OCI-LY7 (cell line): ENCODE results near the gene ZNF513. TPM values are rescaled to one million over a fixed set of nuclear protein-coding genes. Genes with fewer than 3 reads are reported as not detected.

Source experiments
- Bru-seq: library from RNA; stranded (reverse); fragments of 400-500 nt; gene quantifications from one replicate; lab custom pipeline; 2021; lab: Mats Ljungman, UMichigan
- BruChase-seq, 2 experiments: library from RNA; stranded (reverse); fragments of 400-500 nt; gene quantifications; one replicate each; lab custom pipeline; 2021; lab: Mats Ljungman, UMichigan
- BruUV-seq: library from RNA; stranded (reverse); fragments of 400-500 nt; replicated peaks from 2 replicates; lab custom pipeline; 2021; lab: Mats Ljungman, UMichigan
- CTCF ChIA-PET: fragments of 300-600 bp; sonication (Branson Sonifier 250); formaldehyde crosslinking; loops from one replicate; lab custom pipeline; 2022; ENCODE audit warnings: antibody characterized with exemption; ENCODE audit not compliant: unreplicated experiment; lab: Charles Lee
- POLR2A ChIA-PET: fragments of 300-600 bp; sonication (Branson Sonifier 250); formaldehyde crosslinking; loops from one replicate; lab custom pipeline; 2022; ENCODE audit warnings: antibody characterized with exemption; lab: Charles Lee
- DNase-seq: peaks from one replicate; pipeline ENCODE4 v3.0.0-alpha.2; 2015; ENCODE audit warnings: low spot score
- H2AFZ ChIP-seq: fragments of 200-600 bp; sonication (generic), shearing (Covaris generic); 2 replicates; pipeline ENCODE4 v1.6.1; 2014; ENCODE audit warnings: mild to moderate bottlenecking, antibody characterized with exemption, low read length, moderate library complexity
- H3K27ac ChIP-seq: fragments of 200-600 bp; sonication (generic); 2 replicates; pipeline ENCODE4 v1.5.1; 2014; ENCODE audit warnings: mixed run types, low read depth, mild to moderate bottlenecking, moderate library complexity, low read length, inconsistent platforms; ENCODE audit not compliant: poor library complexity, severe bottlenecking
- H3K36me3 ChIP-seq: fragments of 200-600 bp; sonication (generic); 2 replicates; pipeline ENCODE4 v1.6.1; 2014; ENCODE audit warnings: mild to moderate bottlenecking, antibody characterized with exemption, low read length, moderate library complexity, mixed read lengths; ENCODE audit not compliant: insufficient read depth
- H3K4me1 ChIP-seq: fragments of 200-600 bp; sonication (generic); 2 replicates; pipeline ENCODE4 v1.5.1; 2014; ENCODE audit warnings: mild to moderate bottlenecking, low read length; ENCODE audit not compliant: insufficient read depth, poor library complexity, severe bottlenecking
- H3K4me2 ChIP-seq: fragments of 200-600 bp; sonication (generic); 2 replicates; pipeline ENCODE4 v1.6.1; 2014; ENCODE audit warnings: mild to moderate bottlenecking, low read length
- H3K4me3 ChIP-seq: fragments of 200-600 bp; sonication (generic); 2 replicates; pipeline ENCODE4 v1.5.1; 2014; ENCODE audit warnings: mild to moderate bottlenecking, low read depth, low read length; ENCODE audit not compliant: poor library complexity, severe bottlenecking
- H3K79me2 ChIP-seq: fragments of 200-600 bp; sonication (generic); 2 replicates; pipeline ENCODE4 v1.6.1; 2016; ENCODE audit warnings: low read depth, mild to moderate bottlenecking, low read length, moderate library complexity, mixed read lengths; ENCODE audit not compliant: insufficient read depth
- H3K9me2 ChIP-seq: fragments of 200-600 bp; sonication (generic); 2 replicates; pipeline ENCODE4 v1.6.1; 2016; ENCODE audit warnings: mild to moderate bottlenecking, low read length, mixed read lengths; ENCODE audit not compliant: insufficient read depth
- H3K9me3 ChIP-seq: fragments of 200-600 bp; sonication (generic); 2 replicates; pipeline ENCODE4 v1.6.1; 2014; ENCODE audit warnings: mild to moderate bottlenecking, mixed run types, low read length, mixed read lengths
- H4K20me1 ChIP-seq: fragments of 200-600 bp; sonication (generic); 2 replicates; pipeline ENCODE4 v1.6.1; 2014; ENCODE audit warnings: mild to moderate bottlenecking, antibody characterized with exemption, low read length, moderate library complexity, mixed read lengths; ENCODE audit not compliant: insufficient read depth
- CTCF ChIP-seq: fragments of 200-600 bp; sonication (generic); conservative IDR thresholded peaks from 2 replicates; pipeline ENCODE4 v1.5.1; 2014; ENCODE audit warnings: mild to moderate bottlenecking, antibody characterized with exemption, low read length, moderate library complexity, mixed read lengths
- EZH2phosphoT487 ChIP-seq: fragments of 200-600 bp; sonication (generic); IDR thresholded peaks from 2 replicates; pipeline ENCODE4 v1.6.1; 2018; ENCODE audit warnings: low read depth, borderline replicate concordance, mild to moderate bottlenecking, mixed run types, antibody characterized with exemption, low read length, moderate library complexity, mixed read lengths
- intact Hi-C: fragments of 100-400 bp; cut with micrococcal nuclease; formaldehyde crosslinking; loops from one replicate; pipeline ENCODE4 v1.10.0; 2022; ENCODE audit not compliant: unreplicated experiment
- long read RNA-seq: library from polyadenylated mRNA; stranded (forward); transcript quantifications from one replicate; pipeline ENCODE4 v2.0.0, GENCODE V29; 2022
- total RNA-seq, 2 experiments: library from RNA; depleted of rRNA in 1 of 2; stranded (reverse); fragments of >200 nt in 1 of 2; shearing (Covaris generic) in 1 of 2; gene quantifications; 2 replicates each; pipeline ENCODE4 v1.2.3, GENCODE V29; 2014 to 2022

Gene ZNF513
- total RNA-seq (2014; rRNA removed; shearing (Covaris generic)), result 9.0 and 10.0 TPM in 2 replicates
- 9.7 and 10.9 TPM in 2 replicates for total RNA-seq (2022)
- percentile 56 among the genes with signal in this experiment for Bru-seq, nascent RNA
- percentile 44 among the genes with signal in this experiment for BruChase-seq, experiment 1, labeled RNA remaining after a 6-hour chase
- percentile 56 among the genes with signal in this experiment for BruChase-seq, experiment 2, labeled RNA remaining after a 2-hour chase
- long read RNA-seq, transcript ZNF513-201 (4 exons, 2,139 nt), result major isoform, 13 of 21 reads
- long read RNA-seq, partial matches to known transcripts, result 2 of 21 reads
- long read RNA-seq, other reads (novel, unspliced or antisense), result 4 of 21 reads

- peaks cover 93% of the 10 kb centered on the region for H3K36me3 ChIP-seq
- ChIA-PET POLR2A (interaction anchor here (1.2 to 2.3 kb wide), 3 partner anchors 10 to 57 kb away, joined by 3 to 18 read pairs (median 4); partner anchors contain the start of genes MPV17 and SNX17), CTCF (no interaction called here)
- H3K9me2 ChIP-seq, result no peaks in the 10 kb centered on the region
- peak within 1 kb of the TSS; percentile 98 for H3K4me2 ChIP-seq
- peak within 1 kb of the TSS; percentile 86 for H3K4me3 ChIP-seq
- TF ChIP-seq EZH2phosphoT487, result no peak
- no peak for TF ChIP-seq CTCF
- no TSS peak for BruUV-seq
- H4K20me1 ChIP-seq, result no peaks in the 10 kb centered on the region
- intact Hi-C loops, result no loop called here
- H3K4me1 ChIP-seq, result peaks cover 19% of the 10 kb centered on the region
- H2AFZ ChIP-seq, result peak within 1 kb of the TSS; percentile 30; the same call in 1 of the 2 replicates
- DNase-seq, result peak; percentile 93
- peak within 1 kb of the TSS; percentile 72 for H3K27ac ChIP-seq
- peaks cover 11% of the 10 kb centered on the region; the same call in 1 of the 2 replicates for H3K79me2 ChIP-seq
- H3K9me3 ChIP-seq, result no peaks in the 10 kb centered on the region
Measured at GRCh38 chr2:27380626-27381545, at the start of gene ZNF513. ZNF513 (minus strand) TSS chr2:27380734; CDS start chr2:27380526, 208 bp downstream.

- H3K4me2 ChIP-seq, result peak overlapping the region; percentile 97
Measured at GRCh38 chr2:27428978-27429541, 48.5 kb upstream of the ZNF513 start.

More at GRCh38 chr2:27428978-27429541, 48.5 kb upstream of the ZNF513 start:
- H3K27ac ChIP-seq, result peak overlapping the region; percentile 76
- BruUV-seq, result no TSS peak
- H4K20me1 ChIP-seq, result peaks cover 11% of the 10 kb centered on the region
- peak overlapping the region; percentile 61 for H2AFZ ChIP-seq
- H3K9me3 ChIP-seq, result no peaks in the 10 kb centered on the region
- ChIA-PET POLR2A (interaction anchor here (0.5 to 2.8 kb wide), 7 partner anchors 10 to 341 kb away, joined by 3 to 24 read pairs (median 4); partner anchors contain the start of genes PPM1G, SLC30A3 and ZNF513), CTCF (interaction anchor here (1.1 kb wide), 1 partner anchor 19 kb away, joined by 4 read pairs; no protein-coding TSS in a partner anchor)
- intact Hi-C loops, result loop anchor here (1.0 to 2.0 kb wide), 2 partner anchors 20 to 200 kb away; partner anchors contain the start of genes CCDC121, GPN1 and PPM1G
- H3K4me3 ChIP-seq, result peak overlapping the region; percentile 86
- peaks cover 13% of the 10 kb centered on the region for H3K36me3 ChIP-seq
- peaks cover 21% of the 10 kb centered on the region for H3K4me1 ChIP-seq
- peaks cover 35% of the 10 kb centered on the region for H3K79me2 ChIP-seq
- DNase-seq, result peak; percentile 84
- H3K9me2 ChIP-seq, result no peaks in the 10 kb centered on the region
- no peak for TF ChIP-seq CTCF
- TF ChIP-seq EZH2phosphoT487, result no peak
